IPS DF 4.7 (cell line): Measurements from ENCODE around the gene C19orf73.

Experiments used
- DNase-seq: peaks from one replicate; pipeline ENCODE4 v3.0.0-alpha.2; 2013; ENCODE audit warnings: low spot score; ENCODE audit errors: extremely low read depth

The C19orf73 gene, protein sequence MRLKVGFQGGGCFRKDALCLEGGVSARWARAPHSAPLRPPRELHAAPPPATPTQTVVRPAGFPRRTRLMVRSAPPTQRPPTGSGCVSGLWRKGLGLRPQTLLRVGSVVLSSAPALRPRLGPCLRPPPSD

DNA sequence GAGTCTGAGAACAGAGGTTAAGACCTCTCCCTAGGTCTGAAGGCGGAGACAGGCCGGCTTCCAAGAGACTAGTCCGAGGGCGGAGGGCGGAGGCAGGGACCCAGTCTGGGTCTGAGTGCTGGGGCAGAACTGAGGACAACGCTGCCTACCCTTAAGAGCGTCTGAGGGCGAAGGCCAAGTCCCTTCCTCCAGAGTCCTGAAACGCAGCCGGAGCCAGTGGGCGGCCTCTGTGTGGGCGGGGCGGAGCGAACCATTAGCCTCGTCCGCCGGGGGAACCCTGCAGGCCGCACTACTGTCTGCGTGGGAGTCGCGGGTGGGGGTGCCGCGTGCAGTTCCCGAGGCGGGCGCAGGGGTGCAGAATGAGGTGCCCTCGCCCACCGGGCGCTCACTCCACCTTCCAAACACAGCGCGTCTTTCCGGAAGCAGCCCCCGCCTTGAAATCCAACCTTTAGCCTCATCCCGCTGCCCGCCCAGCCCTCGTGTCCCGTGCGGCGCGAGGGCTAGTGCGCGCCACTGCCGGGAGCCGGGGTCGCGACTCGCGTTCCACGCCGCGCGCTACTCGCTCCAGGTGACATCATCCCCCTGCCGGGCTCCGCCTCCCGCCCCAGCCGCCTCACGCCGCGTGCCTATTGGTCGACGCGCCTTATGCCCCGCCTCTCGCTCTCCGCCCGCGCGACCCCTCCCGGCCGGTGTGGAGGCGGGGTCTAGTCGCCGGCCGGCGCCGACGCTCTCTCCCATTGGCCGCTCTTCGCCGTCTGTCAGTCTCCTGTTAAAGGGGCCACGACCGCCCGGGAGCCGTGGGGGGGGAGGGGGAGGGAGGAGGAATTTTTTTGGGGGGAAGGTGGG lies at the start of gene C19orf73:
TSS of gene C19orf73 (minus strand) at position 579 of the 846 bp plus-strand sequence. CDS start at position 458, 121 bp downstream.
- DNase-seq: no peak

DNA sequence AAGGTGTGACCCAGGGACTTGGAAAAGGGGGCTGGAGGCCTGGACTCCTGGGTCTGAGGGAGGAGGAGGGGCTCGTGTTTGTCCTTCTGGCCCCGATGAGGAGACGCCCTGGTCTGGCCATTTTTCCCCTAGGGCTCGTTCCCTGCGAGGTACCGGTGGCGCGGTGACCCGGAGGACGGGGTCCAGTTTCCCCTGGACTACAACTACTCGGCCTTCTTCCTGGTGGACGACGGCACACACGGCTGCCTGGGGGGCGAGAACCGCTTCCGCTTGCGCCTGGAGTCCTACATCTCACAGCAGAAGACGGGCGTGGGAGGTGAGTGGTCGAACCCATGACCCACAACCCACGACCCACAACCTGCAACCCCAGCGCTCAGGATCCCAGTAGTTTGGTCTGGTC lies 49.5 kb upstream of the C19orf73 start:
- DNase-seq: no peak

DNA sequence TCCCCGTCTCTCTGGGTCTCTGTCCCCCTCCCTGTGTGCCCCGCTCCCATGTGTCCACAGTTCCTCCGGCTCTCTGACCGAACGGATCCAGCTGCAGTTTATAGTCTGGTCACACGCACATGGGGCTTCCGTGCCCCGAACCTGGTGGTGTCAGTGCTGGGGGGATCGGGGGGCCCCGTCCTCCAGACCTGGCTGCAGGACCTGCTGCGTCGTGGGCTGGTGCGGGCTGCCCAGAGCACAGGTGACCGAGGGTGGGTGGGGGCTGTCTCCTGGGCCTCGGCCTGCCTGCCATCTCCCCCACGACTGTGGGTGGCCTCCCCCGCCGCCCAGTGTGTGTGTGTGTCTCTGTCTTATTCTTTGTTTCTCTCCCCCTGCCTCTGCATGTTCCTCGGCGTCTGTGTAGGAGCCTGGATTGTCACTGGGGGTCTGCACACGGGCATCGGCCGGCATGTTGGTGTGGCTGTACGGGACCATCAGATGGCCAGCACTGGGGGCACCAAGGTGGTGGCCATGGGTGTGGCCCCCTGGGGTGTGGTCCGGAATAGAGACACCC lies 49.0 kb upstream of the C19orf73 start:
- no peak for DNase-seq

DNA sequence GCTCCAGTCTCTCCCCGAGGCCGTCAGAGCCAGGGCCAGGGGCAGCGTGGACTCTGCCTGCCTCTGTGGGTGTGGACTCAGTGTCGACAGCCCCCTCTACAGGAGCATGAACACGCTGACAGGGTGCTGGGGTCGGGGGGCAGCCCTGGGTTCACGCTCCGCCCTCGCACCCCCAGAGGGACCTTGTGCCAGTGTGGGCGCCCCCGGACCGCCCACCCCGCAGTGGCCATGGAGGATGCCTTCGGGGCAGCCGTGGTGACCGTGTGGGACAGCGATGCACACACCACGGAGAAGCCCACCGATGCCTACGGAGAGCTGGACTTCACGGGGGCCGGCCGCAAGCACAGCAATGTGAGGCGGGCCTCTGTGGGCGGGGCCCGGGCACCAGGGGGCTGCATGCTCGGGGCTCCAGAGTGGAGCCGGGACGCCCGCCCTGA lies 46.9 kb upstream of the C19orf73 start:
- DNase-seq: no peak

DNA sequence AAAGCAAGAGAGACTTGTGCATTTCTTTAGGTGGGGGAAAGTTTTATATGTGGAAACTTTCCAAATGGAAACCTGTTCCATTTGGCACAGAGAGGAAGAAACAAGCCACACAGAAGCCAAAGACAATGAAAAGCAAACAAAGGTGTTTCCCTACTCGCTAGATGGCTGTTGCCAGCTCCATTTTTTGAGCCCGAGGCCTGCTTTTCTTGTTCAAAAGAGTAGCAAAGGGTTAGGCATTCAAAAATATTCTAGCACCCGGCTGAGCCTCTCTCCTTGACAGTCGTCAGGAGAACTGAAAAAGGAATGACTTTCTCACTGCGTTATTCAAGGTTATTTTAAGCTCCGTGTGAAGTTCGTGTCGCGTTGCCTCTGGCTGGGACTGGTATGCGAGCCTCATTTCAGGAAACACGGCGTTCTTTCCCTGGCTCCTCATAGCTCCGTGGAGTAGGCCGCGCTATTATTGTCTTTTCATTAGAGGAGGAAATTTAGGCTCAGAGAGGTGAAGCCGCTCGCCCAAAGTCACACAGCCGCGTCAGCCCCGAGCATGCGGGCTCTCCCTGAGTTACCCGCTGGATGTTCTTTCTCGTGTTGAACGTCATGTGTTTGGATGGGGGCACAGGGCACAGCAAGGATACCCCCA lies 46.3 kb upstream of the C19orf73 start:
- no peak for DNase-seq

DNA sequence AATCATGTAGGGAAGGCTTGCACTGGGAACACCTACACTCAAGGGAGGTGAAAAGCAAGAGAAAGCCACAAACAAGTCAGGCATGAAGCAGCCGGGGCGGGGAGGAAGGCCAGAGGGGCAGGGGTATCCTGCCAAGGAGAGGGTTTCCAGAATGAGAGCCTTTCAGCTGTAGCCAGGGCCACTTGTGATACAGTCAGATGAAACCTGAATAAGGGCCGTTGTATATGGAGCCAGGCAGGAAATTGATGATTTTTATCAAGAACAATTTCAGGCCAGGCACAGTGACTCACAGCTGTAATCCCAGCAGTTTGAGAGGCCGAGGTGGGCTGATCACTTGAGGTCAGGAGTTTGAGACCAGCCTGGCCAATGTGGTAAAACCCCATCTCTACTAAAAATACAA lies 43.0 kb upstream of the C19orf73 start:
- no peak for DNase-seq

DNA sequence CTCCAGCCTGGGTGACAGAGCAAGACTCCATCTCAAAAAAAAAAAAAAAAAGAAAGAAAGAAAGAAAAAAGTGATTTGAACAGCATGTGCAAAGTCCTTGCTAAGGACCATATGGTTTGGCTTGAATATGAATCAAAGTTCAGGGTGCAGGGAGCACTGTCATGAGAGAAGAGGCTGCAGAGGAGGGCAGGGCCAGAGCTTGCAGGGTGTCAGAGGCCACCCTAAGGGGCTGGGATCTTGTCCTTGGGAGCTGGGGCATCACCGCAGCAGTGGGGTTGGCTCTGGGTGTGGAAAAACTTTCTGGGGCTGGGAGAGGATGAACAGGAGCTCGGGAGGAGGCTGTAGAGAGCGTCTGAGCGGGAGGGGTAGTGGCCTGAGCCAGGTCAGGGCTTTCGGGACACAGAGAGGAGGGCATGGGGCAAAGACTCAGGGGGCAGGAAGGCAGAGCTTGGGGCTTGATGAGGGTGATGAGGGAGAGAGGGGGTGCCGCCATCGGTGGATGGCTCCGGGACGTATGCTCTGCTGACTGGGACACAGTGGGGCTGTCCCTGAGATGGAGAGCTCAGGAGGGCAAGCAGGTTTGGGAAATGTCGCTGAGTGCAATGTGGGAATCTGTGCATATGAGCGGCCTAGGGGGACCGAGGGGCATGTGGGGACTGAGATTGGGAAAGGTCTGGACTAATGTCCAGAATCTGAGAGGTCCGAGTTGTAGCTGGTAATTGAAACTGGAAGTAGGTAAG lies 41.7 kb upstream of the C19orf73 start:
- DNase-seq: no peak

DNA sequence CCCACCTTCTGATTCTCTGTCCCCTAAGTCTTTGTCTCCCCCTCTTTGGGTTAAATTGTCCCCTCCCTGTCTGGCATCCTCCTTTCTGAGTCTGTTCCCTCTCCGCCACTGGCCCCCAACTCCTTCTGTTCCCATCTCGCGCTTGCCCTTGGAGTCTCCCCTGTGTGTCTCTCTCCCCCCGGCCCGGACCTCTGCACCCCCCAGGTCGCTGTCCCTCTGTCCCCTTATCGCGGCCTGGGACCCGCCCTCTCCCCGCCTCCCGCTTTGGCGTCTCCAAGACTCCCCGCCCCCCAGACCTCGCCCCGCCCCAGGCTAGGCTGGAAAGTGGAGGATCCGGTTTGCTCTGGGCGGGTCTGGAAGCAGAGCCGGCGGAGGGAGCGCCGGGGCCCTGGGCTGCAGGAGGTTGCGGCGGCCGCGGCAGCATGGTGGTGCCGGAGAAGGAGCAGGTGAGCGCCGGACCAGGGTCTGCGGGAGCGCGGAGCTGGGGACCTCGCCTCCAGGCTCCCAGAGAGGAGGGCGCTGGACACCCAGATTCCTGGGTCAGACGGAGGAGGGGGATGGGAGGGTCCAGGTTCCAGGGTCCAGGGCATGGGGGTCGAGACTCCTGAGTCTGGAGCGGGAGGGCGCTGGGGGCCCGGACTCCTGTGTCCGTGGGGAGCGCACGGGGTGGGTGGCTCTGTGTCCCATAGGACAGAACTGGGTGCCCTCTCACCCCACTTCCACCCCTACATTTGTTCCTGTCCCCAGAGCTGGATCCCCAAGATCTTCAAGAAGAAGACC lies 38.7 kb upstream of the C19orf73 start, which contains the start of gene TRPM4:
TSS of gene TRPM4 (plus strand) at position 348 of the 780 bp plus-strand sequence. CDS start at position 423, 75 bp downstream.
- no peak for DNase-seq

DNA sequence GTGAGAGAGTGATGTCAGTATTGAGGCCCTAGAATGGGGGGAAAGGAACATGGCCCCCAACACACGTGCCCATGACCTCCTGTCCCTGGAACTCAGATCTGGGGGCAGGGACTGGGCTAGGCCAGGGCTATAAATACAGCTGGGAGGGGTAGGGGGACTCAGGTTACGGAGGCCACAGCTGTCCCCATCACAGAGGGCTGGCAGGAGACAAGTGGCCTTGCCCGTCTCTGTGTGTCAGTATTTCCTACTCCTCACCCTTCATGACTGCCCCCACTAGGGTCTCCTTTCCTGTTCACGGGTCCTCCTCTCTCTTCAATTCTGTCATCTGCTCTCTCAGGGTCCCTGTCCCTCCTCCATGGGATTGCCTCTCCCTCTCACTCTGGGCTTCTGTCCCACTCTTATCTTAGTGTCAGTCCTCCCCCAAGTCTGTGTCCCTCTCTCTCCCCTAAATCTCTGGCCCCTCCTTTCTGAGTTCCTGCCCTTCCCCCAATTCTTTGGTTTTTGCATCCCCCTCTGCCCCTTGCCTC lies 36.9 kb upstream of the C19orf73 start:
- no peak for DNase-seq

DNA sequence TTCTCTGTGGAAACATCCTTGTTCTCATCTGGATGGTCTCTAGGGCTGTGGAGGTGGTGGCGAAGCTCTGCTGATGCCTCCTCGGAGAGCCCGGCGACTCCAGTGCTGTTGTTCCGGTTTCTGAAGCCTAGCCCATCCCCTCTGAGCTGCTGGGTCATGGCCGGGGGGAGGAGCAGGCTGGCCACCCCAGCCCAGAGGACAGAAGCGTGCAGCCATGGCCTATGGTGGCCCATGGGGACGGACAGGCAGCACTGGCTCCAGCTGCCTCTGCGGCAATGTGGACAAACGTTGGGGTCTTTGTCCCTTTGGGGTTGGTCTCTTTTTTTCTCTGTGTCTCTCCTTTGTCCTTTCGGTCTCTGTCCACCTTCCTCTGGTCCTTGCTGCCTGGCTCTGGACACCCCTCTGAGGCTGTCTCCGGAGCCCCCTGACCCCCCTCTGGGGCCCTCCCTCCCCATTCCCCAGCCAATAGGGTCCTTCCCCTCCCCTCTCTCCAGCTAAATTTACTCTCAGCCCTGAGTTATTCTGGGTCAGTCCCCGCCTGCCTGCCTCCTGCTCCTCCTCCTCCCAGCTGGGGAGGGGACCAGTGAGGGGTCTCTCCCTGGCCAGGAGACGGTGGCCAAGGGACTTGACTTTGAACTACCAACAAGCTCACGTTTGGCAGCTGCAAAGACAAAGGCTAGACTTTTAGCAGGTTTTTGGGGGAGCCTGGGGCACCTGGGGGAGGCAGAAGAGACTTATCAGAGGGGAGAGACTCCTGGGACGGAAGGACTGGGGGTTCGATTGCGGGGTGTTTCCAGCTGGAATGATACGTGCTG lies 36.3 kb upstream of the C19orf73 start, which contains the start of gene HRC:
TSS of gene HRC (minus strand) at position 392 of the 815 bp plus-strand sequence. CDS start at position 233, 159 bp downstream.
- DNase-seq: no peak

DNA sequence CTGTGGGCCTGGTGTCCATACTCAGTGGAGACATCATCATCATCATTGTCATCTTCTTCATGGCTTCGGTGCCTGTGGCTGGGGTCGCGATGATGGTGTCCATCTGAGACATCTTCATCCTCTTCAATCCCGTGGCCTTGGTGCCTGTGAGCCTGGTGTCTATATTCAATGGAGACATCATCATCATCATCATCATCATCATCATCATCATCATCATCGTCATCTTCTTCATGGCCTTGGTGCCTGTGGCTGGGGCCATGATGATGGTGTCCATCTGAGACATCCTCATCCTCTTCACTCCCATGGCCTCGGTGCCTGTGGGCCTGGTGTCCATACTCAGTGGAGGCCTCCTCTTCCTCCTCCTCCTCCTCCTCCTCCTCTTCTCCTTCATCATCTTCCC lies 35.3 kb upstream of the C19orf73 start:
- DNase-seq: no peak

DNA sequence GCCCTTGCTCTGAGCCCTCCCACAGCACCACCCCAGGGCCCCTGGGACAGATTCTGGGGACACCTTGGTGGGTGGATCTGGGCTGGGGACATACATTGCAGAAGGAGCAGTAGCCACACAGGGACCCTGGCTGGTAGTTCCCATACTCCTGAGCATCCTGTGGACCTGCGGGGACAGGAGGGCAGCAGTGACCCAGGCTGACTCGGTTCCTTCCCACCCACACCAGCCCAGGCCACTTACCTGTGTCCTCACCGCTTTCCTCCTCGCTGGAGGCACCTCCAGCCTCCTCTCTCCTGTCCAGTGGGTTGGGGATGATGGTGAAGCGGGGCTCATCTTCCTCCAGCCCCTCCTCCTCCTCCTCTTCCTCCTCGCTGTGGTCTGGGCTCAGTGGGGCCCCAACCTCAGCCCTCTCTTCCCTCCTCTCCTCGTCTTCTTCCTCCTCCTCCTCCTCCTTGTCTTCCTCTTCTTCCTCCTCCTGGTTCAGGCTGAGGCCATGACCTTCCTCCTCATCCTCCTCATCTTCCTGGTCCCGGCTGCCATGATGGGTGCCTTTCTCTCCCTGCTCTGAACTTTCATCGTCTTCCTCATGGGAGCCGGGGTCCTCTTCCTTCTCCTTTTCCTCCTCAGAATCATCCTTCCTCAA lies 34.3 kb upstream of the C19orf73 start:
- DNase-seq: no peak

DNA sequence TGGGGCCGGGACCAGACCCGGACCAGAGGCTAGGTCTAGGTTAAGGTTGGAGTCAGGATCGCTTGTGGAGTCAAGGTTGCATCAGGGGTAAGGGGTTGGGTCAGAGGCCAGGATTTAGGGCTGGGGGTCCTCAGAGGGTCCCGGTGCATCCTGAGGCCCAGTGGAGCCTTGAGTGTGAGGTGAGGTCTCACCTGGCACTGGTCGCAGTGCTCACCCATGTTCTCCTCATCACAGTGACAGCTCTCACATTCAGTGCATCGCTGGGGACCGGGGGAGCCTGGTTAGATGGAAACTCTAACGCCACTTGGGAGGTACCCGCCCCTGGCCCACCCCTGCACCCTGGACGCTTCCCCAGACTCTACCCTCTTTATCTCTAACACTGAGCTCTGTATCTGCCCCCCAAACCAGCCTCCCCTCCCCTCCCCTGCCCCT lies 33.2 kb upstream of the C19orf73 start:
- no peak for DNase-seq

DNA sequence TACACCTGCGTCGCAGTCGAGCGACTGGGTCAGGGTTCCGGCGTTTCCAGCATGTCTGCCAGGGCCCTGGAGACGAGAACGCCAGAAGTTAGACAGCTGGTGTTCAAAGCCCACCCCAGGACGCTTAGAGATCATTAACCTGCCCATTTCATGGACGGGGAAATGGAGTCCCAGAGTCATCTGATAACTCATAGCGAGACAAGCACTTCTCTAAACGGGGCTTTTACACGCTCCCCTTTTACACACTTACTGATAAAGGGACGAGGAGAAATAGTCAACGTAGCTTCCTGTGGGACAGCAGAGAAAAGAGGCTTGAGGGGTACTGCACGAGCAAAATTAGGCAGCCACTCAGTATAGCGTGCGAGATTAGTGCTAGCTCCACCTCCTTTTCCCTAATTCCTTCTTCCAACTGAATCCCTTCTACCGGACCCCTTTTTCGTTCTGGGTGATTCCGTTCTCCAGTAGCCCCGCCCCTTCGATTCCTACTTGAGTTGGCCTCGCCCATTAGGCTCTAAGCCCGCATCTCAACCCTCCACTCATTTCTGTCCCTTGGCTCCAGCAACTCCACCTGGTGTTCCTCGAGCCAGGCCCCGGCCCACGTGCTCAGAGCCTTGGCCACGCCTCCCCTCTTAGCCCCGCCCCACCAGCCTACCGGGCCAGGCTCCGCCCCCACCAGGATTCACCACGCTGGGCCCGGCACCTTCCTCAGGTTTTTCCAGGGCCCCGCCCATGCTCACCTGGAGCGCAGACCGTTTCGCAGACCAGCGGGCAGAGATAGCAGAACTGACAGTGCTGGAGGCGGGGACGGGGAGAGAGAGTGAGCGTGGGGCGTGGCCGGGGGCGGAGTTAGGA lies 32.5 kb upstream of the C19orf73 start:
- DNase-seq: peak; percentile 88

DNA sequence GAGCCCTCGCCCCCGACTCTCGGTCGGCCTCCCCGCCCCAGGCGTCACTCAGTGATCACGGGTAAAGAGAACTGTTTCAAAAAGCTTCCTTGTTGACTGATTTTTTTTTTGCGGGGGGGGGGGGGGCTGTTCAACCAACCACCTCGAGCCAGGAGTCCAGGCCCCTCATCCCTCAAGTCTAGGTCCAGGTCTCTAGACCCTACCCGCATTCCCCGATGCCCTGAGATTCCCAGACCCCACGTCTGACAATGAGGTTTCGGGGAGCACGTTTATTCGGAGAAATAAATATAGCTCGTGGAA lies 32.0 kb upstream of the C19orf73 start:
- DNase-seq: no peak

DNA sequence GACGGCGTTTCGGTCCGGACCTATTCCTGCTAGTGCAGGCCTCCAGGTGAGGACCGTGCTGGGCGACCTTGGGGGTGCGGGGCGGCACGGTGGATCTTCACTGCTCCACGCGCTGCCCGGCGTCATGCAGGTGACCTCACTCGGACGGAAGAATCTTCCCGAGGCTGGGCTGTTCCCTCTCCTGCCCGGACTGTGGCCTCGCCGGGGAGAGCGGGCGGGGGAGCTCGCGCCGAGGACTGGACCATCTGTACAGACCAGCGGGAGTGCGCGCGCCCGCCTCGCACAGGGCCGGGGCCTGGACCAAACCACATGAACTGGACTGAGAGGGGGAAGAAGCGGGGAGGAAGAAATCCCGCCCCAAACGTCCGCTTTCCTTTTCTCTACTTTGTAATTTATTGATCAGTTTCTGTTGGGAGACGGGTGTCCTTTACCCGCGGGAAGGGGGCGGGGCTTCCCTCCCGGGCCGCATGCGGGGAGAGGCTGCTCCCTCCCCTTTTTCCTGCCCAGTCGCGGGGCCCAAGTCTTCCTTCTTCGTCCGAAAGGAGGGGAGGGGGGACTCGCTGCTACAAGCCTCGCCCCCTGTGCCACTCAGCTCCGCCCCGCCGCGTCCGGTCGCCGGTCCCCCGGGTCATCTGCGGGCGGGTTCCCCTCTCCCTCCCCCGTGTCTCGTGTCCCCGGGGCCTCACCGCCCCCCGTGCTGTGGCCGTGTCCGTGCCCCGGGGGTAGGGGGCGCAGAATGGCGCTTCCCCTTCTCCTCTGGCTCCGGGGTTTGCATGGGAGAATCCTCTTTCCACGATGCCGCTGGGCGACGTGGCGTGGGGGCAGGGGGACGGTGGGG lies 31.4 kb upstream of the C19orf73 start:
- no peak for DNase-seq

DNA sequence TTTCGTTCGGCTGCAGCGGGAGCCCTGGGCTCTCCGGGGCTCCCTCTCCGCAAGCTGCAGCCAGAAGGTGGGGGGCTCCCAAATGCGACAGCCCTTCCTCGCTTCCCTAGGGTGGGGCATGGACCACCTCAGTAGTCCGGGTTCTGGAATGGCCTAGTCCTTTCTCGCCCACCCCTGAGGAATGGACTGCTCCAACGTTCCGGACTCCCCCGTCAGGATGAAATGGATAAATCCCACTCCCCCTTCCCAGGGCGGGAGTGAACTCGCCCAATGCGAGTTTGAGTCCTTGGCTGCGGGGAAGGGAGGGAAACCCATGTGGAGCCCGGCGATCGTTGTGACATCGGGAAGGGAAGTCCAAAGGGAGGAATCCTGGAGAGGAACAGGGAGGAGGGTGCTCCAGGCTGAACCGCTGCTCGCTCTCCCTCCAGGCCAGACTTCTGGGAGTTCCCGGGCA lies 30.7 kb upstream of the C19orf73 start:
- no peak for DNase-seq
